Gastrocnemius medialis (tissue), 4 donors: ENCODE results near the gene FKBP5. TPM values are rescaled to one million over a fixed set of nuclear protein-coding genes. Genes with fewer than 3 reads are reported as not detected.

Experiments
- ATAC-seq, 2 donors: fragments of 150-250 bp; one replicate each; pipeline ENCODE4 v1.9.1; 2016
- DNase-seq, 2 donors: peaks; one replicate each; pipeline ENCODE4 v3.0.0-alpha.2; 2019
- H3K27ac ChIP-seq, 4 donors: fragments of 200-600 bp; sonication (generic); 1 replicate in 1 of 4; 2 replicates in 3 of 4; pipeline ENCODE4 v1.5.1; 2016 to 2018; ENCODE audit warnings: mild to moderate bottlenecking in 2 of 4, moderate library complexity in 1 of 4
- H3K27me3 ChIP-seq, 3 donors: fragments of 200-600 bp; sonication (generic) in 2 of 3; 1 replicate in 1 of 3; 2 replicates in 2 of 3; pipeline versions ENCODE4 v1.5.1 to v1.6.0; 2016 to 2019; ENCODE audit warnings: mild to moderate bottlenecking in 1 of 3, moderate library complexity in 1 of 3
- H3K36me3 ChIP-seq, 2 donors: fragments of 200-600 bp; sonication (generic) in 1 of 2; one replicate each; pipeline ENCODE4 v1.5.1; 2017 to 2018
- H3K4me1 ChIP-seq, 2 donors: fragments of 200-600 bp; sonication (generic) in 1 of 2; one replicate each; pipeline ENCODE4 v1.5.1; 2016 to 2017; ENCODE audit warnings: mild to moderate bottlenecking in 2 of 2
- H3K4me3 ChIP-seq, 4 donors: fragments of 200-600 bp; sonication (generic) in 3 of 4; 1 replicate in 1 of 4; 2 replicates in 3 of 4; pipeline ENCODE4 v1.5.1; 2016 to 2019; ENCODE audit warnings: mild to moderate bottlenecking in 2 of 4
- H3K9me3 ChIP-seq, 3 donors: fragments of 200-600 bp; sonication (generic) in 2 of 3; 1 replicate in 1 of 3; 2 replicates in 2 of 3; pipeline ENCODE4 v1.5.1; 2016 to 2019
- POLR2A ChIP-seq, 2 donors: fragments of 450-650 bp; IDR thresholded peaks; one replicate each; pipeline ENCODE4 v1.6.1; 2017; ENCODE audit warnings: antibody characterized with exemption in 2 of 2, mild to moderate bottlenecking in 2 of 2, moderate library complexity in 2 of 2
- in situ Hi-C, 4 donors: fragments of 200-750 bp; cut with MboI; loops; one replicate each; pipeline versions ENCODE4 v1.15.0 to v1.8.0; 2017; ENCODE audit warnings: low sequenced_read_pairs in 4 of 4
- intact Hi-C: fragments of 100-400 bp; cut with DNase I; formaldehyde crosslinking; loops from one replicate; pipeline ENCODE4 v1.15.1; 2023; ENCODE audit warnings: low total_unique reads
- total RNA-seq, 4 donors: library from RNA; depleted of rRNA; stranded (reverse); fragments of >200 nt; gene quantifications; one replicate each; pipeline versions ENCODE4 v1.1.0 to v1.2.3, GENCODE V29; 2016
- TF ChIP-seq, protein P1 (sequence below), 5 experiments: fragments of 450-650 bp in 3 of 5; fragments of 200-600 bp in 2 of 5; sonication (generic) in 2 of 5; IDR thresholded peaks in 4 of 5; conservative IDR thresholded peaks in 1 of 5; 1 replicate in 4 of 5; 2 replicates in 1 of 5; pipeline ENCODE4 v1.5.1; 2016 to 2019; ENCODE audit warnings: antibody characterized with exemption in 5 of 5, mild to moderate bottlenecking in 3 of 5, moderate library complexity in 3 of 5

Gene FKBP5
- total RNA-seq, 4 donors from 2014 or later = 665 to 1,753 (median 1,205) TPM

GRCh38 chr6:35651244-35651643 lies 37.5 kb downstream of the FKBP5 start:
- Histone ChIP-seq H3K27me3 (no peaks in the 10 kb centered on the region), H3K4me1 (peaks cover 81 to 92% of the 10 kb centered on the region in 2 donors), H3K36me3 (peaks cover 0 to 35% of the 10 kb centered on the region in 2 donors), H3K9me3 (no peaks in the 10 kb centered on the region), H3K27ac (peak overlapping the region; percentile 25 to 49 (median 38)), H3K4me3 (no peak overlapping the region)
- DNase-seq = no peak
- no peak for ATAC-seq
- intact Hi-C loops (no loop called here), in situ Hi-C loops (no loop called here)
- TF ChIP-seq, protein P1, sequence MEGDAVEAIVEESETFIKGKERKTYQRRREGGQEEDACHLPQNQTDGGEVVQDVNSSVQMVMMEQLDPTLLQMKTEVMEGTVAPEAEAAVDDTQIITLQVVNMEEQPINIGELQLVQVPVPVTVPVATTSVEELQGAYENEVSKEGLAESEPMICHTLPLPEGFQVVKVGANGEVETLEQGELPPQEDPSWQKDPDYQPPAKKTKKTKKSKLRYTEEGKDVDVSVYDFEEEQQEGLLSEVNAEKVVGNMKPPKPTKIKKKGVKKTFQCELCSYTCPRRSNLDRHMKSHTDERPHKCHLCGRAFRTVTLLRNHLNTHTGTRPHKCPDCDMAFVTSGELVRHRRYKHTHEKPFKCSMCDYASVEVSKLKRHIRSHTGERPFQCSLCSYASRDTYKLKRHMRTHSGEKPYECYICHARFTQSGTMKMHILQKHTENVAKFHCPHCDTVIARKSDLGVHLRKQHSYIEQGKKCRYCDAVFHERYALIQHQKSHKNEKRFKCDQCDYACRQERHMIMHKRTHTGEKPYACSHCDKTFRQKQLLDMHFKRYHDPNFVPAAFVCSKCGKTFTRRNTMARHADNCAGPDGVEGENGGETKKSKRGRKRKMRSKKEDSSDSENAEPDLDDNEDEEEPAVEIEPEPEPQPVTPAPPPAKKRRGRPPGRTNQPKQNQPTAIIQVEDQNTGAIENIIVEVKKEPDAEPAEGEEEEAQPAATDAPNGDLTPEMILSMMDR (IDR thresholded peaks at IDR 0.05 in 4 of 5, conservative IDR thresholded peaks at IDR 0.05 in 1 of 5) = no peak
- TF ChIP-seq POLR2A (IDR thresholded peaks at IDR 0.05) = no peak

- H3K27ac ChIP-seq = peak overlapping the region; percentile 25 to 49 (median 38)
- DNase-seq (no peak), ATAC-seq (peak; percentile 28 to 58)
- no peaks in the 10 kb centered on the region for H3K27me3 ChIP-seq
- peaks cover 82 to 93% of the 10 kb centered on the region in 2 donors for H3K4me1 ChIP-seq
- H3K4me3 ChIP-seq = no peak overlapping the region
- TF ChIP-seq, protein P1 (IDR thresholded peaks at IDR 0.05 in 4 of 5, conservative IDR thresholded peaks at IDR 0.05 in 1 of 5) = no peak
- no peaks in the 10 kb centered on the region for H3K9me3 ChIP-seq
- H3K36me3 ChIP-seq = peaks cover 0 to 47% of the 10 kb centered on the region in 2 donors
- intact Hi-C loops = no loop called here
- in situ Hi-C loops = no loop called here
These were observed 38.7 kb downstream of the FKBP5 start for GRCh38 chr6:35650015-35650414.

GRCh38 chr6:35648203-35648602 lies 40.5 kb downstream of the FKBP5 start:
- Histone ChIP-seq H3K27me3 (no peaks in the 10 kb centered on the region), H3K36me3 (peaks cover 0 to 53% of the 10 kb centered on the region in 2 donors), H3K4me1 (peaks cover 90 to 93% of the 10 kb centered on the region in 2 donors), H3K27ac (peak overlapping the region; percentile 36 to 57 (median 42)), H3K9me3 (no peaks in the 10 kb centered on the region), H3K4me3 (no peak overlapping the region)
- no peak for DNase-seq
- in situ Hi-C loops (no loop called here), intact Hi-C loops (no loop called here)
- no peak for ATAC-seq
- TF ChIP-seq, protein P1 (IDR thresholded peaks at IDR 0.05 in 4 of 5, conservative IDR thresholded peaks at IDR 0.05 in 1 of 5) = no peak
- TF ChIP-seq POLR2A (IDR thresholded peaks at IDR 0.05) = no peak

DNA sequence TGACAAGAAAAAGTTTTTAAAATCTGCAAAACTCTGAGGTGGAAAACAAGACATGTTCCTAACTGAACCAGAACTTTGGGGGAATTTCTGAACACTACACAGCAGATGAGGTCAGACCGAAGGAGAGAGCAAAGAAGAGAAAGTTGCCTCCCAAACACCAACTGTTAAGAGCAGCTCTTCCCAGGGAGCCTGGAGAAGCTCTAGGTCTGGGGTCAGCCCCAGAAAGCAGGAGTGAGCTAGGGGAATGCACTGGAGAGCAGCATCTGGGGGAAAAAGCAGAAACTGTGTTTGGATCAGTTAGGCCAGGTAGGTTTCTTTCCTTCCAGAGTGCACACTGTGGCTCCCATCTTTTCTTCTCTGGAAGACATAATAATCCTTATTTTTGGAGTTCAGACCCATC lies 41.3 kb downstream of the FKBP5 start:
- no peak for ATAC-seq
- no peak for TF ChIP-seq POLR2A (IDR thresholded peaks at IDR 0.05)
- TF ChIP-seq, protein P1 (IDR thresholded peaks at IDR 0.05 in 4 of 5, conservative IDR thresholded peaks at IDR 0.05 in 1 of 5) = no peak
- H3K36me3 ChIP-seq = peaks cover 0 to 61% of the 10 kb centered on the region in 2 donors

GRCh38 chr6:35643162-35643535 lies 45.6 kb downstream of the FKBP5 start:
- DNase-seq (no peak), ATAC-seq (no peak)
- in situ Hi-C loops = loop anchor here in 1 of 4 donors (5.0 kb wide), 1 partner anchor 39 kb away; no protein-coding TSS in a partner anchor
- Histone ChIP-seq H3K27me3 (no peaks in the 10 kb centered on the region), H3K36me3 (peaks cover 4 to 95% of the 10 kb centered on the region in 2 donors), H3K27ac (peak overlapping the region; percentile 36 to 58 (median 50)), H3K9me3 (no peaks in the 10 kb centered on the region), H3K4me3 (no peak overlapping the region), H3K4me1 (peaks cover 76 to 80% of the 10 kb centered on the region in 2 donors)
- intact Hi-C loops = loop anchor here (2.0 to 5.0 kb wide), 2 partner anchors 20 to 39 kb away; no protein-coding TSS in a partner anchor
- TF ChIP-seq POLR2A (IDR thresholded peaks at IDR 0.05) = no peak
- TF ChIP-seq, protein P1 (IDR thresholded peaks at IDR 0.05 in 4 of 5, conservative IDR thresholded peaks at IDR 0.05 in 1 of 5) = no peak

More for the DNA sequence above, 41.3 kb downstream of the FKBP5 start:
- intact Hi-C loops (no loop called here), in situ Hi-C loops (no loop called here)
- Histone ChIP-seq H3K27me3 (no peaks in the 10 kb centered on the region), H3K4me3 (no peak overlapping the region), H3K9me3 (no peaks in the 10 kb centered on the region), H3K4me1 (peaks cover 90 to 93% of the 10 kb centered on the region in 2 donors), H3K27ac (peak overlapping the region; percentile 0 to 57 (median 40))
- DNase-seq = no peak
